GM19023 (cell line): ENCODE measurements around the gene HCRTR1.

Experiments used
- ATAC-seq: cut with Tn5 transposase; IDR thresholded peaks from one replicate; pipeline ENCODE4 v1.9.1; 2021; ENCODE audit warnings: mild to moderate bottlenecking, moderate library complexity; ENCODE audit not compliant: unreplicated experiment

Gene HCRTR1

GRCh38 chr1:31596737-31597097 is 20.8 kb upstream of the HCRTR1 start:
- no peak for ATAC-seq

- no peak for ATAC-seq
These were observed 18.5 kb upstream of the HCRTR1 start for GRCh38 chr1:31598980-31599379.

DNA sequence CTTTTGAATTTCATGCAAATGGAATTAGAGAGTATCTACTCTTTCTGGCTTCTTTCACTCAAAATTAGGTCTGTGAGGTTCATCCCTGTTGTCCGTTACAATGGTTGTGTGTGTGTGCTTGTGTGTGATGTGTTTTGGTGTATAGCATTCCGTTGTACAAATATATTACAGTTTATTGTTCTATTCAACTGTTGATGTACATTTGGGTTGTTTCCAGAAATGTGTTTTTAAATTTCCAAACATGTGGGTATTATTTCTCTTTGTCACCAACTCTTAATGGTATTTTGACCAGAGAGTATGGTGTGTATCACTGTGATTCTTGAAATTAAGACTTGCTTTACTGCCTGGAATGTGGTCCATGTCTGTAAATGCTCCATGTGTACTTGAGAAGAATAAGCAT is 16.8 kb upstream of the HCRTR1 start:
- ATAC-seq, result no peak

GRCh38 chr1:31602081-31602480 is 15.4 kb upstream of the HCRTR1 start:
- no peak for ATAC-seq

DNA sequence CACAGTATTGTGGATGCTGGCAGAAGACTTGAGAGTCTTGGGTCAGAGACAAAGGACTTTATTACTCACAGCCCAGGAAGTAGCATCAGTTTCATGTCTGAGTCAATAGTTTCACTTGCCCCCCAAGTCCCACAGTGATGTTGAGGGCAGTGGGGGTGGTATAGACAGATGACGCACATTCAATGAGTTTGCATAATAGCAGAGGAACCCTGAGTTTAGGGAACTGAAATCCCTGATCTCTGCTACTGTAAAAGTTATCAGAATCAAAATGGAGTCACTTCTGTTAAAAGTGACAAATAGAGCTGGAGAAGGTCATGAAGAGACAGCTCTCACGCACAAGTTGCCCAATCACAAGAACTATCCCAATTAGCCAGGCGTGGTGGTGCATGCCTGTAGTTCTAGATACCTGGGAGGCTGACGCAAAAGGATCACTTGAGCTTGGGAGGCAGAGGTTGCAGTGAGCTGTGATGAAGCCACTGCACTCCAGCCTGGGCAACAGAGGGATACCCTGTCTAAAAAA is 11.5 kb upstream of the HCRTR1 start:
- ATAC-seq, result peak; percentile 76

GRCh38 chr1:31607360-31607759 is 10.1 kb upstream of the HCRTR1 start:
- ATAC-seq, result no peak

- ATAC-seq, result no peak
These were observed 7.9 kb upstream of the HCRTR1 start for GRCh38 chr1:31609514-31610118.

DNA sequence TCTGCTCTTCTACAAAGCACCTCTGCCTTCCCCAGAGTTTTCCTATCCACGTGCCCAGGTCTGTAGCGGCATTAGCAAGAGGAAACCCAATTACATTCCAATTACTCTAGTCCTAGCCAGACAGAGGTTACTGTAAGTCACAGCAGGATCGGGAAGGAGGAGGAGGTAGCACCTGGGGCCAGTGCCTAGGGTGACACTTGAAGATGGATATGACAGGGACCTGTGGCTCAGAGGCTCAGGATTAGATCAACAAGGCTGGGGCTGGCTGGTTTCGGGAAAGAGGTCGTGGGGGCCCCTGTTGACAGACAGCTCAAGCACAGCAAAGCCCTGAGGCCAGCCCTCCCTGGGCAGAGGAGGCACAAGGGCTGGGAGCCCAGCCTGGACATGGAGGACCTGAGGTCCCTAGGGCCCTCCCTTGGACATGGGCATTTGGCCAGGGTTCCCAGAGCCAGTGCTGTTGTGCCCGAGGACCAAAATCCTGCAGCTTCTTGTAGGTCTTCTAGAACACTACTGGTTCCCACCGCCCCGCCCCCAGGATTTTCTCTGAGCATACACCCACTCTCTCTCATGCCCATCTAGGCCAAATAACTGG is 3.0 kb upstream of the HCRTR1 start:
- ATAC-seq, result no peak

DNA sequence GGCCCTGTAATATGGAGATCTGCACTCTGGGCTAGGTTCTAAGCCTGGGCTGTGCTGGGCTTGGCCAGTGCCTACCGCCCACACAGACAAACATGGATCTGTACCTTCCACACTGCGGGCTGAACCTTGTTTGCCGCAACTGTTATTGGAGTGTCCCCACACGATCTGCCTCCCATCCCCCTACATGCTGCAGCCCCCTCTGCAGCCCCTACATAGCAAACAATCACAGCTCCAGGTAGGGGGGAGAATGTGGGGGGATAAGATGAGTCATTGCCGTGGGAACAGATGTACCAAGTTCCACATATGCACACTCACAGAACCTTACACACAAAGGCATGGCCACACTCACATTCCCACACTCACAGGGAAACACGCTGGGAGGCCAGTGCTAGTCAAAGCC is 2.1 kb upstream of the HCRTR1 start:
- no peak for ATAC-seq

DNA sequence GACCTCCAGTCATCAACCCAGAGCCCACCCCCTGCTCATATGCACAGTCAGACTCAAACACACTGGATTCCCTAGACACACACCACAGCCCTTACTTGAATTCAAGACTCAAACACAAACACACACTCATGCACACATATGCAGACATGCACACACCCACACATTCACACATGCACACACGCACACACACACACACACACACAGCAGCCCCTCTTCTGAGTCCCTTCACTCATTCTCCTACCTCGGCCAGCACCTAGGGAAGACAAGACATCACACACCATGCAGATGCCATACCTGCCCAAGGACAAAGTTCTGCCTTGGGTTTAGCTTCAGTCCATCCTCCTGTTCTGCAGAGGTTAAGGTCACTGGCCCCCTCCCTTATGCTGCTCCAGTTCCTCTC is 1.6 kb upstream of the HCRTR1 start:
- ATAC-seq, result no peak

- ATAC-seq, result no peak
These were observed 642 bp downstream of the HCRTR1 start for GRCh38 chr1:31617916-31618746.

DNA sequence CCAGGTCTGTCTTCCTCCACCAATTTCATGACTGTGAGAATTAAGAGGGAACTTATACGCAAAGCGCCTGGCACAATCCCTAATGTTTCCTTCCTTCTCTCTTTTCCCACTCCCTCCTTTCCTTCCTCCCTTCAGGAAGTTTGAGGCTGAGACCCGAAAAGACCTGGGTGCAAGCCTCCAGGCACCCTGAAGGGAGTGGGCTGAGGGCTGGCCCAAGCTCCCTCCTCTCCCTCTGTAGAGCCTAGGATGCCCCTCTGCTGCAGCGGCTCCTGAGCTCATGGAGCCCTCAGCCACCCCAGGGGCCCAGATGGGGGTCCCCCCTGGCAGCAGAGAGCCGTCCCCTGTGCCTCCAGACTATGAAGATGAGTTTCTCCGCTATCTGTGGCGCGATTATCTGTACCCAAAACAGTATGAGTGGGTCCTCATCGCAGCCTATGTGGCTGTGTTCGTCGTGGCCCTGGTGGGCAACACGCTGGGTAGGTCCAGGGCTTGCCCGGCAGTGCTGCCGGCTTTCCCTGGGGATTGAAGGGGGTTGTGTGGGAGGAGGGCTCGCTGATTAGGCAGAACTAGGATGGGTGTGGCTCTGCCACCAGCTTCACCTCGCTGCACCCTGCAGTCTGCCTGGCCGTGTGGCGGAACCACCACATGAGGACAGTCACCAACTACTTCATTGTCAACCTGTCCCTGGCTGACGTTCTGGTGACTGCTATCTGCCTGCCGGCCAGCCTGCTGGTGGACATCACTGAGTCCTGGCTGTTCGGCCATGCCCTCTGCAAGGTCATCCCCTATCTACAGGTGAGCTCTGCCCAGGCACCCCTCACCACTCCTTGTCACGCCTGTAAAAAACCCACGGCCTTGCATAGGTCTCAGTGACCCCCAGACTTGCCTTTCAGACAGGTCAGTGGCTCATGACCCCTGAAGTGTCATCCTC is 1.7 kb downstream of the HCRTR1 start:
- ATAC-seq, result no peak

- no peak for ATAC-seq
These were observed 3.4 kb downstream of the HCRTR1 start for GRCh38 chr1:31620631-31621497.

DNA sequence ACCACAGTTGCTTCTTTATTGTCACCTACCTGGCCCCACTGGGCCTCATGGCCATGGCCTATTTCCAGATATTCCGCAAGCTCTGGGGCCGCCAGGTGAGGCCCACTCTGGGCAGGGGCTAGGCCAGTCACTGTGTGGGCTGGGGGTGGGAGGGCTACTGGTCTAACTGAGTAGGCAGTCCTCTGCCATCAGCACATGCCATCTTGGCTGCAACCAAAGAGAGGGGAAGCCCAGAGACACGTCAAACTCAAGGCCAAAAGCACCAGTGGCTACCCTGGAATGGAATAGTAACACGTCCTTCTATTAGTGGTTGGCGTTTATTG is 4.0 kb downstream of the HCRTR1 start:
- ATAC-seq, result no peak

DNA sequence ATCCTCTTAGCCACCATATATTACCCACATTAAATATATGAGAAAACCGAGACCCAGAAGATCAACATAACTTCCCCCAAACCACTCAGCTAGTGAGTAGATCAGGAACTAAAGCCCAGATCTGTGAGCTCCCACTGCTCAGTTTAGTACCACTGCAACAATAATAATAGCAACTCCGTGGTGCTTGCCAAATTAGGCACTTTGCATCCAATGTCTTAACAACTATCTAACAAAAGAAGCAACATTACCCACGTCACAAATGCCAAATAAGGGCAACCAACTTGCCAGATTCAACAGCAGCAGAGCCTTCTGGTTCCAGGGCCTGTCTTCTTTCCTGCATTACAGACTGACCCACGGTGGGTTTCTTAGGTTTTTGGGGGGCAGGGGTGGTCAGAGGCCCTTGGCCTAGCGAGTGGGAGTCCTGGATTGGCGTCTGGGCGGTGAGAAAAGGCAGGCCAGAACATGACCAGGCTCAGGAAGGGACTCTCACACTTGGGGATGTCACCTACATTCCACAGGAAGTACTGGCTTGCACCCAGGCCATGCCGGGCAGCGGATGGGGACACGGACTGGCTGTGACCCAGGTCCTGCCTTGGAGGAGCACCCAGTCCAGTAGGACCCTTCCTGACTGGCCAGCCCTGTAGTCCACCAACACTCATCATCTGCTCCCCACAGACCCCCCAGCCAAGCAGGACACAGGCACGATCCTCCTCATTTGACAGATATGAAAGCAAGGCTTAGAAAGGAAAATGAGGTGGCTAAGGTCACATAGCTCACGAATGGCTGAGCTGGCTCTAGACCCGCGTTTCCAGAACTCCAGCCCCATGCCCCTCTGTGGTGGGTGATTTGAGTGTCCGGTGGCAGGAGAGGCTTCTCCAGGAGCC is 4.6 kb downstream of the HCRTR1 start:
- ATAC-seq, result no peak

- no peak for ATAC-seq
These were observed 5.9 kb downstream of the HCRTR1 start for GRCh38 chr1:31623365-31623764.

GRCh38 chr1:31624309-31624708 is 6.8 kb downstream of the HCRTR1 start:
- no peak for ATAC-seq

GRCh38 chr1:31624731-31625514 is 7.4 kb downstream of the HCRTR1 start:
- no peak for ATAC-seq
